ENCODE measurements around the gene SNTG2.

- no peak for TF ChIP-seq CTCF (IDR thresholded peaks at IDR 0.05)
- no peak for TF ChIP-seq POLR2A (IDR thresholded peaks at IDR 0.05)
These were observed 186.6 kb downstream of the SNTG2 start for GRCh38 chr2:1137264-1137663.
